Fibroblast of lung (primary cell): ENCODE results near the gene MAST2. TPM values are rescaled to one million over a fixed set of nuclear protein-coding genes. Genes with fewer than 3 reads are reported as not detected.

Experiments
- DNase-seq, 2 donors: peaks; one replicate each; pipeline versions ENCODE4 v3.0.0 to v3.0.0-alpha.2; 2010; ENCODE audit warnings: low read depth in 2 of 2
- H2AFZ ChIP-seq: 2 replicates; pipeline ENCODE4 v1.5.1; 2012; ENCODE audit warnings: low read length, control low read depth, inconsistent platforms
- H3K27ac ChIP-seq: 2 replicates; pipeline ENCODE4 v1.5.1; 2011; ENCODE audit warnings: low read length, control low read depth; ENCODE audit not compliant: insufficient read depth
- H3K27me3 ChIP-seq: 2 replicates; pipeline ENCODE4 v1.5.1; 2011; ENCODE audit warnings: mild to moderate bottlenecking, low read length; ENCODE audit not compliant: control insufficient read depth, insufficient read depth
- H3K36me3 ChIP-seq: 2 replicates; pipeline ENCODE4 v1.5.1; 2011; ENCODE audit warnings: low read length; ENCODE audit not compliant: control insufficient read depth, insufficient read depth
- H3K4me1 ChIP-seq: 2 replicates; pipeline ENCODE4 v1.5.1; 2011; ENCODE audit warnings: low read length; ENCODE audit not compliant: control insufficient read depth, insufficient read depth; ENCODE audit errors: extremely low read depth
- H3K4me2 ChIP-seq: 2 replicates; pipeline ENCODE4 v1.5.1; 2011; ENCODE audit warnings: low read length, control low read depth; ENCODE audit not compliant: insufficient read depth; ENCODE audit errors: extremely low read depth
- H3K4me3 ChIP-seq, 4 experiments: fragments of 200-600 bp in 1 of 4; sonication (generic) in 1 of 4; replicated peaks in 1 of 4; 2 replicates each; pipeline ENCODE4 v1.5.1; 2011 to 2016; ENCODE audit warnings: low read length in 4 of 4, low read depth in 3 of 4, mild to moderate bottlenecking in 3 of 4, control low read depth in 2 of 4, inconsistent platforms in 1 of 4, mixed read lengths in 1 of 4; ENCODE audit not compliant: insufficient read depth in 1 of 4; ENCODE audit errors: control extremely low read depth in 1 of 4
- H3K79me2 ChIP-seq: 2 replicates; pipeline ENCODE4 v1.5.1; 2012; ENCODE audit warnings: mild to moderate bottlenecking, low read length, inconsistent platforms; ENCODE audit not compliant: control insufficient read depth, insufficient read depth
- H3K9ac ChIP-seq: 2 replicates; pipeline ENCODE4 v1.5.1; 2011; ENCODE audit warnings: mild to moderate bottlenecking, low read length, control low read depth; ENCODE audit not compliant: insufficient read depth
- H3K9me3 ChIP-seq: 2 replicates; pipeline ENCODE4 v1.5.1; 2012; ENCODE audit warnings: low read depth, low read length; ENCODE audit not compliant: control insufficient read depth, insufficient read depth
- H4K20me1 ChIP-seq: 2 replicates; pipeline ENCODE4 v1.5.1; 2011; ENCODE audit warnings: low read length; ENCODE audit not compliant: control insufficient read depth, insufficient read depth; ENCODE audit errors: extremely low read depth
- CTCF ChIP-seq, 2 donors: IDR thresholded peaks in 1 of 2; conservative IDR thresholded peaks in 1 of 2; 1 replicate in 1 of 2; 2 replicates in 1 of 2; pipeline ENCODE4 v1.5.1; 2011 to 2012; ENCODE audit warnings: low read length in 2 of 2, control low read depth in 1 of 2, inconsistent platforms in 1 of 2, low read depth in 1 of 2, mild to moderate bottlenecking in 1 of 2
- EZH2 ChIP-seq: IDR thresholded peaks from 2 replicates; pipeline ENCODE4 v1.5.1; 2012; ENCODE audit warnings: low read length, control low read depth, mild to moderate bottlenecking; ENCODE audit errors: missing control alignments
- polyA plus RNA-seq, 2 donors: library from polyadenylated mRNA; depleted of rRNA in 1 of 2; stranded (reverse) in 1 of 2; unstranded in 1 of 2; fragments of >200 nt; gene quantifications; 2 replicates each; pipeline ENCODE4 v1.2.1, GENCODE V29; 2011 to 2012; ENCODE audit warnings: missing spikeins in 1 of 2
- total RNA-seq: library from RNA; depleted of rRNA; stranded (reverse); fragments of >200 nt; gene quantifications from 2 replicates; pipeline ENCODE4 v1.2.1, GENCODE V29; 2014

Gene MAST2
- total and polyA plus RNA-seq, 2 donors (not counting 1 experiment from before 2014, with no cell fraction given) = 17.5 to 24.9 TPM

GRCh38 chr1:45772971-45773370, 30.4 kb upstream of the MAST2 start:
- Histone ChIP-seq H3K79me2 (no peaks in the 10 kb centered on the region), H3K27ac (no peak overlapping the region), H3K4me2 (no peak overlapping the region), H3K9ac (no peak overlapping the region), H2AFZ (no peak overlapping the region), H4K20me1 (no peaks in the 10 kb centered on the region), H3K4me1 (no peaks in the 10 kb centered on the region), H3K36me3 (no peaks in the 10 kb centered on the region), H3K27me3 (no peaks in the 10 kb centered on the region), H3K9me3 (no peaks in the 10 kb centered on the region), H3K4me3 (no peak overlapping the region)
- no peak for DNase-seq
- no peak for TF ChIP-seq CTCF (conservative IDR thresholded peaks at IDR 0.05 in 1 of 2, IDR thresholded peaks at IDR 0.05 in 1 of 2; ENCODE audit: low read depth in 1 of 2, low read length in 2 of 2)
- TF ChIP-seq EZH2 = no peak

GRCh38 chr1:45775794-45776193, 27.6 kb upstream of the MAST2 start:
- Histone ChIP-seq H3K79me2 (no peaks in the 10 kb centered on the region), H3K4me3 (no peak overlapping the region), H3K9ac (no peak overlapping the region), H3K9me3 (no peaks in the 10 kb centered on the region), H3K27me3 (no peaks in the 10 kb centered on the region), H3K4me2 (no peak overlapping the region), H3K27ac (no peak overlapping the region), H4K20me1 (no peaks in the 10 kb centered on the region), H3K4me1 (no peaks in the 10 kb centered on the region), H3K36me3 (no peaks in the 10 kb centered on the region), H2AFZ (no peak overlapping the region)
- no peak for DNase-seq
- TF ChIP-seq EZH2 = no peak
- no peak for TF ChIP-seq CTCF (conservative IDR thresholded peaks at IDR 0.05 in 1 of 2, IDR thresholded peaks at IDR 0.05 in 1 of 2; ENCODE audit: low read depth in 1 of 2, low read length in 2 of 2)

GRCh38 chr1:45785583-45785982, 17.8 kb upstream of the MAST2 start:
- Histone ChIP-seq H3K4me3 (no peak overlapping the region), H3K9ac (no peak overlapping the region), H3K4me1 (no peaks in the 10 kb centered on the region), H3K27ac (no peak overlapping the region), H3K4me2 (no peak overlapping the region), H2AFZ (no peak overlapping the region), H3K9me3 (no peaks in the 10 kb centered on the region), H3K79me2 (no peaks in the 10 kb centered on the region), H3K27me3 (peaks cover 5% of the 10 kb centered on the region), H3K36me3 (no peaks in the 10 kb centered on the region), H4K20me1 (no peaks in the 10 kb centered on the region)
- no peak for DNase-seq
- TF ChIP-seq CTCF (conservative IDR thresholded peaks at IDR 0.05 in 1 of 2, IDR thresholded peaks at IDR 0.05 in 1 of 2; ENCODE audit: low read depth in 1 of 2, low read length in 2 of 2) (no peak), EZH2 (no peak)
